ENCODE data around the gene MDH2.

DNA sequence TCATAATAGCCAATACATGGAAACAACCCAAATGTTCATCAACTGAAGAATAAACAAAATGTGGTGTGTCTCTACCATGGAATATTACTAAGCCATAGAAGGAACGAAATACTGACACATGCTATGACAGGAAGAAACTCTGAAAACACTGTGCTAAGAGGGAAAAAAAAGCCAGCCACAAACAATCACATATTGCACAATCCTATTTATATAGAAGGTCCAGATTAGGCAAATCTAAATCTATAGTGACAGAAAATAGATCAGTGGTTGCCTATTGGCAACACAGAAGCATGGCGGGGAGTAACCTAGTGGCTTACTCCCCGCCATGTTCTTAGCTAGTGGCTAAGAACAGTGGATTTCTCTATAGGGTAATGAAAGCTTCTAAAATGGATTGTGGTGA lies 48.0 kb downstream of the MDH2 start:
- TF ChIP-seq, protein P1, sequence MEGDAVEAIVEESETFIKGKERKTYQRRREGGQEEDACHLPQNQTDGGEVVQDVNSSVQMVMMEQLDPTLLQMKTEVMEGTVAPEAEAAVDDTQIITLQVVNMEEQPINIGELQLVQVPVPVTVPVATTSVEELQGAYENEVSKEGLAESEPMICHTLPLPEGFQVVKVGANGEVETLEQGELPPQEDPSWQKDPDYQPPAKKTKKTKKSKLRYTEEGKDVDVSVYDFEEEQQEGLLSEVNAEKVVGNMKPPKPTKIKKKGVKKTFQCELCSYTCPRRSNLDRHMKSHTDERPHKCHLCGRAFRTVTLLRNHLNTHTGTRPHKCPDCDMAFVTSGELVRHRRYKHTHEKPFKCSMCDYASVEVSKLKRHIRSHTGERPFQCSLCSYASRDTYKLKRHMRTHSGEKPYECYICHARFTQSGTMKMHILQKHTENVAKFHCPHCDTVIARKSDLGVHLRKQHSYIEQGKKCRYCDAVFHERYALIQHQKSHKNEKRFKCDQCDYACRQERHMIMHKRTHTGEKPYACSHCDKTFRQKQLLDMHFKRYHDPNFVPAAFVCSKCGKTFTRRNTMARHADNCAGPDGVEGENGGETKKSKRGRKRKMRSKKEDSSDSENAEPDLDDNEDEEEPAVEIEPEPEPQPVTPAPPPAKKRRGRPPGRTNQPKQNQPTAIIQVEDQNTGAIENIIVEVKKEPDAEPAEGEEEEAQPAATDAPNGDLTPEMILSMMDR (IDR thresholded peaks at IDR 0.05): no peak
- TF ChIP-seq EP300 (IDR thresholded peaks at IDR 0.05) (no peak), POLR2AphosphoS5 (IDR thresholded peaks at IDR 0.05) (no peak)

Measured in suprapubic skin (tissue), 4 donors.